ENCODE results near the gene COLEC11. TPM values are rescaled to one million over a fixed set of nuclear protein-coding genes. Genes with fewer than 3 reads are reported as not detected.

The COLEC11 gene
- total and polyA plus RNA-seq, 2 experiments from 2014 or later, result 21.5 to 22.6 TPM

- no peaks in the 10 kb centered on the region for H4K20me1 ChIP-seq (ENCODE audit: insufficient read depth, poor library complexity, severe bottlenecking)
- no peaks in the 10 kb centered on the region for H3K36me3 ChIP-seq (replicated peaks; ENCODE audit: insufficient read depth, low read depth)
- 94% methylated on average over 7 of the region's 7 CpGs for WGBS (ENCODE audit: low lambda C conversion rate, missing lambda C conversion rate)
Observed at GRCh38 chr2:3588084-3588483, 6.8 kb upstream of the COLEC11 start.

DNA sequence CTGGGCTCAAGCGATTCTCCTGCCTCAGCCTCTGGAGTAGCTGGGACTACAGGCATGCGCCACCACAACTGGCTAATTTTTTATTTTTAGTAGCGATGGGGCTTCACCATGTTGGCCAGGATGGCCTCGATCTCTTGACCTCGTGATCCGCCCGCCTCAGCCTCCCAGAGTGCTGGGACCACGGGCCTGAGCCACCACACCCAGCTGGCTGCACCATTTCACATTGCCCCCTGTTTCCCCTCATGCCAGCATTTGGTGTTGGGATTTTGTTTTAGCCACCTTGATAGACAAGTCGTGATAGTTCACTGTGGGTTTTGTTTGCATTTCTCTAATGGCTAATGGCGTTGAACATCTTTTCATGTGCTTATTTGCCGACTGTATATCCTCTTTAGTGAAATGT lies 5.8 kb upstream of the COLEC11 start:
- TF ChIP-seq, protein P1, sequence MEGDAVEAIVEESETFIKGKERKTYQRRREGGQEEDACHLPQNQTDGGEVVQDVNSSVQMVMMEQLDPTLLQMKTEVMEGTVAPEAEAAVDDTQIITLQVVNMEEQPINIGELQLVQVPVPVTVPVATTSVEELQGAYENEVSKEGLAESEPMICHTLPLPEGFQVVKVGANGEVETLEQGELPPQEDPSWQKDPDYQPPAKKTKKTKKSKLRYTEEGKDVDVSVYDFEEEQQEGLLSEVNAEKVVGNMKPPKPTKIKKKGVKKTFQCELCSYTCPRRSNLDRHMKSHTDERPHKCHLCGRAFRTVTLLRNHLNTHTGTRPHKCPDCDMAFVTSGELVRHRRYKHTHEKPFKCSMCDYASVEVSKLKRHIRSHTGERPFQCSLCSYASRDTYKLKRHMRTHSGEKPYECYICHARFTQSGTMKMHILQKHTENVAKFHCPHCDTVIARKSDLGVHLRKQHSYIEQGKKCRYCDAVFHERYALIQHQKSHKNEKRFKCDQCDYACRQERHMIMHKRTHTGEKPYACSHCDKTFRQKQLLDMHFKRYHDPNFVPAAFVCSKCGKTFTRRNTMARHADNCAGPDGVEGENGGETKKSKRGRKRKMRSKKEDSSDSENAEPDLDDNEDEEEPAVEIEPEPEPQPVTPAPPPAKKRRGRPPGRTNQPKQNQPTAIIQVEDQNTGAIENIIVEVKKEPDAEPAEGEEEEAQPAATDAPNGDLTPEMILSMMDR (IDR thresholded peaks at IDR 0.05; ENCODE audit: poor library complexity), result no peak
- TF ChIP-seq EZH2phosphoT487 (IDR thresholded peaks at IDR 0.05; ENCODE audit: low read depth, severe bottlenecking, unreplicated experiment), result no peak
- TF ChIP-seq EZH2 (IDR thresholded peaks at IDR 0.05; ENCODE audit: borderline replicate concordance), result no peak
- Histone ChIP-seq H3K27me3 (no peaks in the 10 kb centered on the region), H3K9me3 (ENCODE audit: low read depth) (no peaks in the 10 kb centered on the region), H3K4me3 (no peak overlapping the region), H3K4me1 (ENCODE audit: insufficient read depth) (peaks cover 12% of the 10 kb centered on the region), H3K27ac (no peak overlapping the region), H4K20me1 (ENCODE audit: insufficient read depth, poor library complexity, severe bottlenecking) (no peaks in the 10 kb centered on the region), H3K4me2 (no peak overlapping the region), H3K79me2 (no peaks in the 10 kb centered on the region), H2AFZ (no peak overlapping the region), H3K9me2 (replicated peaks; ENCODE audit: insufficient read depth) (no peaks in the 10 kb centered on the region), H3K36me3 (replicated peaks; ENCODE audit: insufficient read depth, low read depth) (no peaks in the 10 kb centered on the region)
- 95% methylated on average over 11 of the region's 11 CpGs for WGBS (ENCODE audit: low lambda C conversion rate, missing lambda C conversion rate)
- no peak for DNase-seq (ENCODE audit: low spot score)

More at GRCh38 chr2:3588084-3588483, 6.8 kb upstream of the COLEC11 start:
- Histone ChIP-seq H3K27me3 (no peaks in the 10 kb centered on the region), H3K4me2 (no peak overlapping the region), H3K9me3 (ENCODE audit: low read depth) (no peaks in the 10 kb centered on the region), H3K4me1 (ENCODE audit: insufficient read depth) (peaks cover 12% of the 10 kb centered on the region), H3K9me2 (replicated peaks; ENCODE audit: insufficient read depth) (no peaks in the 10 kb centered on the region), H2AFZ (no peak overlapping the region), H3K4me3 (no peak overlapping the region), H3K27ac (peak overlapping the region; percentile 40), H3K79me2 (no peaks in the 10 kb centered on the region)
- no peak for DNase-seq (ENCODE audit: low spot score)
- TF ChIP-seq EZH2 (IDR thresholded peaks at IDR 0.05; ENCODE audit: borderline replicate concordance), result no peak
- TF ChIP-seq, protein P1 (IDR thresholded peaks at IDR 0.05; ENCODE audit: poor library complexity), result no peak
- no peak for TF ChIP-seq EZH2phosphoT487 (IDR thresholded peaks at IDR 0.05; ENCODE audit: low read depth, severe bottlenecking, unreplicated experiment)

DNA sequence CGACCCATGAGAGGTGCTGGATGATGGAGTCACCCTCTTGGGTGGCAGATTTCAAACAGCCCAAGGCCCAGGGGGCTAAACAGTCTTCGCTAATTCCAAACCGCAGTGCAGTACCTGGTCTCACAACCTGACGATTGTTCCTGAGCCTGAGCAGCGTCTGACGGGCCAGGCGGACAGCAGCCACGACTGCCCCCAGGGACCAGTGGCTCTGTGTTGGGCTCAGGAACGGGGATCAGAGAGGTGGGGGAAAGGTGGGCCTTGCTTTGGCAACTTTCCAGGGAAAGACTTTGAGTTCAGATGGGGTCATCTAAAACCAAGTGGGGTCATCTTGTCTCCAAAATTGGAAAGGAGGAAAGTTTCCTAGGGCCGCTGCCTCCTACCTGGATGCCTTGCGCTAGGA lies 492 bp downstream of the COLEC11 start:
- Histone ChIP-seq H3K36me3 (replicated peaks; ENCODE audit: insufficient read depth, low read depth) (no peaks in the 10 kb centered on the region), H3K9me2 (replicated peaks; ENCODE audit: insufficient read depth) (no peaks in the 10 kb centered on the region), H3K4me1 (ENCODE audit: insufficient read depth) (peaks cover 6% of the 10 kb centered on the region), H3K79me2 (no peaks in the 10 kb centered on the region), H4K20me1 (ENCODE audit: insufficient read depth, poor library complexity, severe bottlenecking) (no peaks in the 10 kb centered on the region), H3K9me3 (ENCODE audit: low read depth) (no peaks in the 10 kb centered on the region), H2AFZ (no peak overlapping the region), H3K27ac (no peak overlapping the region), H3K4me2 (peak overlapping the region; percentile 71), H3K27me3 (no peaks in the 10 kb centered on the region), H3K4me3 (no peak overlapping the region)
- TF ChIP-seq, protein P1 (IDR thresholded peaks at IDR 0.05; ENCODE audit: poor library complexity), result no peak
- TF ChIP-seq EZH2phosphoT487 (IDR thresholded peaks at IDR 0.05; ENCODE audit: low read depth, severe bottlenecking, unreplicated experiment) (no peak), EZH2 (IDR thresholded peaks at IDR 0.05; ENCODE audit: borderline replicate concordance) (no peak)
- 88% methylated on average over 11 of the region's 11 CpGs for WGBS (ENCODE audit: low lambda C conversion rate, missing lambda C conversion rate)
- DNase-seq (ENCODE audit: low spot score), result no peak

- Histone ChIP-seq H3K9me3 (ENCODE audit: low read depth) (no peaks in the 10 kb centered on the region), H2AFZ (no peak overlapping the region), H3K4me2 (no peak overlapping the region), H3K4me1 (ENCODE audit: insufficient read depth) (peaks cover 6% of the 10 kb centered on the region), H3K79me2 (no peaks in the 10 kb centered on the region), H3K27ac (no peak overlapping the region), H3K36me3 (replicated peaks; ENCODE audit: insufficient read depth, low read depth) (no peaks in the 10 kb centered on the region), H3K27me3 (no peaks in the 10 kb centered on the region), H3K9me2 (replicated peaks; ENCODE audit: insufficient read depth) (no peaks in the 10 kb centered on the region), H4K20me1 (ENCODE audit: insufficient read depth, poor library complexity, severe bottlenecking) (no peaks in the 10 kb centered on the region), H3K4me3 (no peak overlapping the region)
- DNase-seq (ENCODE audit: low spot score), result no peak
- WGBS (ENCODE audit: low lambda C conversion rate, missing lambda C conversion rate), result 79% methylated on average over 6 of the region's 6 CpGs
- no peak for TF ChIP-seq EZH2 (IDR thresholded peaks at IDR 0.05; ENCODE audit: borderline replicate concordance)
- TF ChIP-seq, protein P1 (IDR thresholded peaks at IDR 0.05; ENCODE audit: poor library complexity), result no peak
- TF ChIP-seq EZH2phosphoT487 (IDR thresholded peaks at IDR 0.05; ENCODE audit: low read depth, severe bottlenecking, unreplicated experiment), result no peak
Observed at GRCh38 chr2:3595985-3596384, 1.1 kb downstream of the COLEC11 start.

Measured in hepatocyte (in vitro differentiated cells).